Right atrium auricular region (tissue), 2 donors: ENCODE data around the gene HNRNPC. TPM values are rescaled to one million over a fixed set of nuclear protein-coding genes. Genes with fewer than 3 reads are reported as not detected.
"Not testable (repeated sequence)": the region's sequence is repeated elsewhere in the genome, so short reads cannot be mapped to it uniquely, and the experiment has no call there.

Experiments
- DNase-seq: peaks from one replicate; pipeline ENCODE4 v3.0.0-alpha.2; 2019; ENCODE audit warnings: low spot score
- H3K27ac ChIP-seq, 2 donors: fragments of 200-600 bp; sonication (generic); 1 replicate in 1 of 2; 2 replicates in 1 of 2; pipeline ENCODE4 v1.5.1; 2016 to 2019
- H3K27me3 ChIP-seq, 2 donors: fragments of 200-600 bp; sonication (generic); one replicate each; pipeline versions ENCODE4 v1.5.1 to v1.6.0; 2017 to 2019
- H3K36me3 ChIP-seq: fragments of 200-600 bp; sonication (generic); one replicate; pipeline ENCODE4 v1.5.1; 2016
- H3K4me1 ChIP-seq, 2 donors: fragments of 200-600 bp; sonication (generic); one replicate each; pipeline versions ENCODE4 v1.5.1 to v1.6.0; 2017 to 2019
- H3K4me3 ChIP-seq, 2 donors: fragments of 200-600 bp; sonication (generic); 1 replicate in 1 of 2; 2 replicates in 1 of 2; pipeline ENCODE4 v1.5.1; 2017 to 2019; ENCODE audit warnings: mild to moderate bottlenecking in 1 of 2, moderate library complexity in 1 of 2
- H3K9me3 ChIP-seq, 2 donors: fragments of 200-600 bp; sonication (generic); one replicate each; pipeline ENCODE4 v1.5.1; 2019
- CTCF ChIP-seq, 2 donors: fragments of 200-600 bp; sonication (generic); IDR thresholded peaks; one replicate each; pipeline ENCODE4 v1.5.1; 2019; ENCODE audit warnings: antibody characterized with exemption in 2 of 2
- total RNA-seq, 2 donors: library from RNA; depleted of rRNA; stranded (reverse); fragments of >200 nt; gene quantifications; one replicate each; pipeline ENCODE4 v1.1.0, GENCODE V29; 2016

The HNRNPC gene
- total RNA-seq, 2 donors from 2014 or later = 254 to 277 TPM

GRCh38 chr14:21226467-21226866, 42.8 kb downstream of the HNRNPC start:
- peaks cover 79% of the 10 kb centered on the region for H3K36me3 ChIP-seq
- no peaks in the 10 kb centered on the region for H3K27me3 ChIP-seq
- H3K9me3 ChIP-seq = no peaks in the 10 kb centered on the region
- TF ChIP-seq CTCF (IDR thresholded peaks at IDR 0.05) = no peak
- peaks cover 0 to 30% of the 10 kb centered on the region in 2 donors for H3K4me1 ChIP-seq
- no peak overlapping the region for H3K27ac ChIP-seq
- no peak overlapping the region for H3K4me3 ChIP-seq
- no peak for DNase-seq

GRCh38 chr14:21225164-21225563, 44.1 kb downstream of the HNRNPC start:
- H3K36me3 ChIP-seq = peaks cover 79% of the 10 kb centered on the region
- H3K4me3 ChIP-seq, DNase-seq, H3K9me3 ChIP-seq, H3K27ac ChIP-seq, H3K27me3 ChIP-seq: not testable (repeated sequence)
- H3K4me1 ChIP-seq = peaks cover 0 to 38% of the 10 kb centered on the region in 2 donors

GRCh38 chr14:21220874-21221477, 48.3 kb downstream of the HNRNPC start:
- no peak for TF ChIP-seq CTCF (IDR thresholded peaks at IDR 0.05)
- no peaks in the 10 kb centered on the region for H3K9me3 ChIP-seq
- H3K27me3 ChIP-seq = no peaks in the 10 kb centered on the region
- DNase-seq = no peak
- no peak overlapping the region for H3K27ac ChIP-seq
- peaks cover 0 to 66% of the 10 kb centered on the region in 2 donors for H3K4me1 ChIP-seq
- H3K36me3 ChIP-seq = peaks cover 47% of the 10 kb centered on the region
- no peak overlapping the region for H3K4me3 ChIP-seq

- no peak overlapping the region for H3K4me3 ChIP-seq
- no peaks in the 10 kb centered on the region for H3K27me3 ChIP-seq
- no peak overlapping the region for H3K27ac ChIP-seq
- no peak for TF ChIP-seq CTCF (IDR thresholded peaks at IDR 0.05)
- H3K36me3 ChIP-seq = peaks cover 37% of the 10 kb centered on the region
- DNase-seq = no peak
- H3K9me3 ChIP-seq = no peaks in the 10 kb centered on the region
- peaks cover 0 to 71% of the 10 kb centered on the region in 2 donors for H3K4me1 ChIP-seq
These were observed 49.6 kb downstream of the HNRNPC start for GRCh38 chr14:21219561-21220111.

- Histone ChIP-seq H3K4me3 (no peak overlapping the region), H3K36me3 (peaks cover 37% of the 10 kb centered on the region), H3K9me3 (no peaks in the 10 kb centered on the region), H3K27me3 (no peaks in the 10 kb centered on the region), H3K27ac (no peak overlapping the region), H3K4me1 (peaks cover 0 to 69% of the 10 kb centered on the region in 2 donors)
- DNase-seq = no peak
- TF ChIP-seq CTCF (IDR thresholded peaks at IDR 0.05) = no peak
These were observed 50.1 kb downstream of the HNRNPC start for GRCh38 chr14:21219120-21219519.

- TF ChIP-seq CTCF (IDR thresholded peaks at IDR 0.05) = no peak
- DNase-seq = no peak
- H3K27me3 ChIP-seq = no peaks in the 10 kb centered on the region
- peaks cover 38% of the 10 kb centered on the region for H3K36me3 ChIP-seq
- no peaks in the 10 kb centered on the region for H3K9me3 ChIP-seq
- no peak overlapping the region for H3K4me3 ChIP-seq
- H3K27ac ChIP-seq = no peak overlapping the region
- peaks cover 0 to 39% of the 10 kb centered on the region in 2 donors for H3K4me1 ChIP-seq
These were observed 53.4 kb downstream of the HNRNPC start for GRCh38 chr14:21215879-21216251.
